Mesenchymal stem cell (in vitro differentiated cells and primary cell): ENCODE measurements around the gene PI16.
"Not testable (repeated sequence)": the region's sequence is repeated elsewhere in the genome, so short reads cannot be mapped to it uniquely, and the experiment has no call there.

Experiments
- DNase-seq: peaks from one replicate; pipeline ENCODE4 v3.0.0-alpha.2; 2013
- H2AFZ ChIP-seq: one replicate; pipeline ENCODE4 v1.6.1; 2013; ENCODE audit warnings: low read depth, mild to moderate bottlenecking, control low read depth, inconsistent platforms, low read length, moderate library complexity
- H2AK5ac ChIP-seq: 2 replicates; pipeline ENCODE4 v1.6.1; 2013; ENCODE audit warnings: low read length, moderate library complexity, mild to moderate bottlenecking, inconsistent platforms; ENCODE audit not compliant: severe bottlenecking
- H2BK120ac ChIP-seq: one replicate; pipeline ENCODE4 v1.6.1; 2013; ENCODE audit warnings: low read depth, mild to moderate bottlenecking, inconsistent platforms, low read length, moderate library complexity
- H2BK12ac ChIP-seq, 2 experiments: one replicate each; pipeline ENCODE4 v1.6.1; 2013; ENCODE audit warnings: inconsistent platforms in 2 of 2, low read length in 2 of 2, mild to moderate bottlenecking in 2 of 2, moderate library complexity in 2 of 2, control low read depth in 1 of 2
- H2BK15ac ChIP-seq: one replicate; pipeline ENCODE4 v1.6.1; 2013; ENCODE audit warnings: mild to moderate bottlenecking, low read depth, inconsistent platforms; ENCODE audit not compliant: poor library complexity, severe bottlenecking
- H2BK5ac ChIP-seq: 2 replicates; pipeline ENCODE4 v1.6.1; 2013; ENCODE audit warnings: low read depth, mild to moderate bottlenecking, low read length, control low read depth, inconsistent platforms; ENCODE audit not compliant: poor library complexity, severe bottlenecking
- H3K14ac ChIP-seq, 2 experiments: one replicate each; pipeline ENCODE4 v1.6.1; 2013; ENCODE audit warnings: inconsistent platforms in 2 of 2, low read length in 2 of 2, control low read depth in 1 of 2, mild to moderate bottlenecking in 1 of 2, moderate library complexity in 1 of 2
- H3K18ac ChIP-seq, 2 experiments: one replicate each; pipeline ENCODE4 v1.6.1; 2013; ENCODE audit warnings: inconsistent platforms in 2 of 2, low read length in 2 of 2, control low read depth in 1 of 2, low read depth in 1 of 2, mild to moderate bottlenecking in 1 of 2
- H3K23ac ChIP-seq, 2 experiments: one replicate each; pipeline ENCODE4 v1.6.1; 2013; ENCODE audit warnings: inconsistent platforms in 2 of 2, low read length in 2 of 2, mild to moderate bottlenecking in 2 of 2, moderate library complexity in 2 of 2, control low read depth in 1 of 2
- H3K27ac ChIP-seq: 2 replicates; pipeline ENCODE4 v1.5.1; 2013; ENCODE audit warnings: mild to moderate bottlenecking, moderate library complexity, low read length, control low read depth, inconsistent platforms; ENCODE audit not compliant: poor library complexity, severe bottlenecking
- H3K27me3 ChIP-seq, 2 experiments: 2 replicates each; pipeline versions ENCODE4 v1.6.1 to v1.7.0; 2013; ENCODE audit warnings: low read length in 2 of 2, mild to moderate bottlenecking in 2 of 2, moderate library complexity in 2 of 2, control low read depth in 1 of 2, inconsistent platforms in 1 of 2; ENCODE audit not compliant: control insufficient read depth in 1 of 2, insufficient read depth in 1 of 2
- H3K36me3 ChIP-seq, 2 experiments: 2 replicates each; pipeline versions ENCODE4 v1.6.1 to v1.7.0; 2013; ENCODE audit warnings: low read length in 2 of 2, control low read depth in 1 of 2, inconsistent platforms in 1 of 2, low read depth in 1 of 2, mild to moderate bottlenecking in 1 of 2; ENCODE audit not compliant: insufficient read depth in 2 of 2, control insufficient read depth in 1 of 2
- H3K4ac ChIP-seq, 2 experiments: one replicate each; pipeline ENCODE4 v1.6.1; 2013; ENCODE audit warnings: inconsistent platforms in 2 of 2, low read length in 2 of 2, mild to moderate bottlenecking in 2 of 2, moderate library complexity in 2 of 2, control low read depth in 1 of 2, low read depth in 1 of 2
- H3K4me1 ChIP-seq: 2 replicates; pipeline ENCODE4 v1.6.1; 2013; ENCODE audit warnings: low read depth, low read length, control low read depth; ENCODE audit not compliant: control insufficient read depth, insufficient read depth
- H3K4me2 ChIP-seq: 2 replicates; pipeline ENCODE4 v1.6.1; 2013; ENCODE audit warnings: low read length, mild to moderate bottlenecking, inconsistent platforms; ENCODE audit not compliant: poor library complexity, severe bottlenecking
- H3K4me3 ChIP-seq, 2 experiments: 2 replicates each; pipeline versions ENCODE4 v1.5.1 to v1.7.0; 2013; ENCODE audit warnings: low read length in 2 of 2, mild to moderate bottlenecking in 2 of 2, control low read depth in 1 of 2, low read depth in 1 of 2; ENCODE audit not compliant: insufficient read depth in 1 of 2
- H3K79me1 ChIP-seq: replicated peaks from 2 replicates; pipeline ENCODE4 v1.6.1; 2013; ENCODE audit warnings: mild to moderate bottlenecking, control low read depth, low read length, inconsistent platforms; ENCODE audit not compliant: poor library complexity, severe bottlenecking
- H3K9ac ChIP-seq: 2 replicates; pipeline ENCODE4 v1.7.0; 2013; ENCODE audit warnings: mild to moderate bottlenecking, low read length, moderate library complexity
- H3K9me3 ChIP-seq: 2 replicates; pipeline ENCODE4 v1.7.0; 2013; ENCODE audit warnings: mild to moderate bottlenecking, low read length; ENCODE audit not compliant: control insufficient read depth
- H4K8ac ChIP-seq: one replicate; pipeline ENCODE4 v1.6.1; 2013; ENCODE audit warnings: inconsistent platforms, mild to moderate bottlenecking, low read length, moderate library complexity
- H4K91ac ChIP-seq: one replicate; pipeline ENCODE4 v1.6.1; 2013; ENCODE audit warnings: mild to moderate bottlenecking, low read length, inconsistent platforms
- WGBS: methylation state at CpG from one replicate; pipeline ENCODE4 v1.1.7; 2013; ENCODE audit warnings: mixed read lengths; 5-methylcytosine and 5-hydroxymethylcytosine counted together

Gene PI16

DNA sequence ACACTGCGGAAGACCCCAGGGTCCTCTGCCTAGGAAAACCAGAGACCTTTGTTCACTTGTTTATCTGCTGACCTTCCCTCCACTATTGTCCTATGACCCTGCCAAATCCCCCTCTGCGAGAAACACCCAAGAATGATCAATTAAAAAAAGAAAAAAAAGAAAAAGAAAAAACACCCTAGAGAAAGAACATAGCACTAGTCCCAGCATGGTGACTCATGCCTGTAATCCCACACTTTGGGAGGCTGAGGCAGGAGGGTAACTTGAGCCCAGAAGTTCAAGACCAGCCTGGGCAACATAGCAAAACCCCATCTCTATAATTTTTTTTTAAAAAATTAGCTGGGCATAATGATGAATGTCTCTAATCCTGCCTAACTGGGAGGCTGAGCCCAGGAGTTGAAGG, 12.2 kb upstream of the PI16 start:
- H3K27ac ChIP-seq, result not testable (repeated sequence)

DNA sequence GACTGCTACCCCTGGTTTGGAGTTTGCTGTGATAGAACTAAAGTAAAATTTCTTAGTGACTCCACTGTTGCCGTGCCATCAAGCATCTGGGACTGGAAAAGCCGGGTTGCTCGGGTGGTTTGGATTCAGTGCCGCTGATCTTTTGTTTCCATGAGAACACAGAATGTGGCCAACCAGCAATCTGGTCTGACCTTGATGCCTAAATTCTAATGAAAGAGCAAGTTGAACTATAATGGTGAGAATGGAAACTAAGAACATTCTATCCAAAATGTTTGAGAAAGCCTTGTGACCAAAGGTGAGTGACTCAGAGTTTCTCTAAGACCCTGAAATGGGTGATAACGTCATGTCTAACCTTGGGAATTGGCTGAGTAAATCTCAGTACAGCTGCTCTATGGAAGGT, 9.9 kb upstream of the PI16 start:
- H3K4me2 ChIP-seq, result no peak overlapping the region
- WGBS, result 94% methylated on average over 4 of the region's 5 CpGs
- no peak overlapping the region for H2AFZ ChIP-seq
- H2BK120ac ChIP-seq, result no peak overlapping the region
- H3K9me3 ChIP-seq, result no peaks in the 10 kb centered on the region
- no peak overlapping the region for H4K8ac ChIP-seq
- no peak overlapping the region for H3K4ac ChIP-seq
- peaks cover 7 to 9% of the 10 kb centered on the region in 2 experiments for H3K27me3 ChIP-seq
- H4K91ac ChIP-seq, result no peak overlapping the region
- H2AK5ac ChIP-seq, result no peak overlapping the region
- H3K79me1 ChIP-seq, result no peaks in the 10 kb centered on the region
- H3K23ac ChIP-seq, result no peak overlapping the region
- H2BK5ac ChIP-seq, result no peak overlapping the region
- no peak overlapping the region for H3K4me3 ChIP-seq
- no peak for DNase-seq
- no peak overlapping the region for H2BK12ac ChIP-seq
- no peak overlapping the region for H3K14ac ChIP-seq
- no peaks in the 10 kb centered on the region for H3K36me3 ChIP-seq
- peaks cover 5% of the 10 kb centered on the region for H3K4me1 ChIP-seq
- no peak overlapping the region for H2BK15ac ChIP-seq
- H3K18ac ChIP-seq, result no peak overlapping the region
- no peak overlapping the region for H3K27ac ChIP-seq
- H3K9ac ChIP-seq, result no peak overlapping the region

More for the DNA sequence above, 12.2 kb upstream of the PI16 start:
- H3K9ac ChIP-seq, H2BK120ac ChIP-seq, H3K18ac ChIP-seq, H3K4me2 ChIP-seq, H4K8ac ChIP-seq, H2BK15ac ChIP-seq, H2AK5ac ChIP-seq, H3K9me3 ChIP-seq, H3K27me3 ChIP-seq, H2BK12ac ChIP-seq, H3K4ac ChIP-seq, H3K4me3 ChIP-seq, H3K23ac ChIP-seq, H2BK5ac ChIP-seq, H3K14ac ChIP-seq, H3K36me3 ChIP-seq, H4K91ac ChIP-seq, DNase-seq, H3K79me1 ChIP-seq, H2AFZ ChIP-seq: not testable (repeated sequence)
- no CpG with 5 or more reads among the region's 2 CpGs for WGBS
- H3K4me1 ChIP-seq, result peaks cover 13% of the 10 kb centered on the region

DNA sequence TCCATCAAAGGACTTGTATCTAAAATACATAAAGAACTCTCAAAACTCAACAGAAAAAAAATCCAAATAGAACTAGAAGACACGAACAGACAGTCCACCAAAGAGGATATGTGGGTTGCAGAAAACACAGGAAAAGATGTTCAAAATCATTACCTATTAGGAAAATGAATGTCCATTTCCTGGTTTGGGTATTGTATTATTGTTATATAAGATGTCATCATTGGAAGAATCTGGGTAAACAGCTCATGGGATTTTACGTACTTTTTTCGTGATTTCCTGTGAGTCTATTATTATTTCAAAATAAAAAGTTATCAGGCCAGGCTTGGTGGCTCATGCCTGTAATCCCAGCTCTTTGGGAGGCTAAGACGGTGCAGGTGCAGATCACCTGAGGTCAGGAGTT, 9.2 kb upstream of the PI16 start:
- H3K79me1 ChIP-seq, result no peaks in the 10 kb centered on the region
- H3K36me3 ChIP-seq, result no peaks in the 10 kb centered on the region
- DNase-seq, result no peak
- H3K4ac ChIP-seq, result no peak overlapping the region
- H2BK12ac ChIP-seq, result no peak overlapping the region
- peaks cover 5% of the 10 kb centered on the region for H3K4me1 ChIP-seq
- H3K18ac ChIP-seq, result no peak overlapping the region
- 91% methylated on average over 4 of the region's 4 CpGs for WGBS
- H3K14ac ChIP-seq, result no peak overlapping the region
- H4K91ac ChIP-seq, result no peak overlapping the region
- no peak overlapping the region for H2AK5ac ChIP-seq
- no peaks in the 10 kb centered on the region for H3K9me3 ChIP-seq
- no peak overlapping the region for H3K27ac ChIP-seq
- no peak overlapping the region for H4K8ac ChIP-seq
- H3K4me3 ChIP-seq, result no peak overlapping the region
- no peak overlapping the region for H2BK5ac ChIP-seq
- no peak overlapping the region for H3K23ac ChIP-seq
- H2BK15ac ChIP-seq, result no peak overlapping the region
- no peak overlapping the region for H2BK120ac ChIP-seq
- H3K27me3 ChIP-seq, result peaks cover 7 to 9% of the 10 kb centered on the region in 2 experiments
- no peak overlapping the region for H2AFZ ChIP-seq
- no peak overlapping the region for H3K9ac ChIP-seq
- H3K4me2 ChIP-seq, result no peak overlapping the region

DNA sequence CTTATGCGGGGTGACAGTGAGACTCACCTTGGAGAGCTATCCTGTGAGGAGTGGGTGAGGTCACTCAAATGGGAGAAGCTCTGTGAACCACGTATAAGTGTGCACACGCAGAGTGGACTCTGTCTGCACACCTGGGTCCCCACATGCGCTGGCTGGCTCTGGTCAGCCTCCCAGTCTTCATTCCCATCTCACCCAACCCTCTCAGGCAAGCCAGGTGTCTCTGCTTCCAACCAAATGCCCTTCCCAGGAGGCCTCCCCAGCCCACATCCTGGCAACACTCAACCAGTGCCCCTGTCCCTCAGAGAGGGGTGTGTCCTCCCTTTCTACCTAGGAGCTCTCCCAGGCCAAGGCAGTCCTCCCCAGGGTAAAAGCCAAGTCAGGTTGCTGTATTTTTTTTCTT, 8.0 kb upstream of the PI16 start:
- no peaks in the 10 kb centered on the region for H3K36me3 ChIP-seq
- peaks cover 7% of the 10 kb centered on the region in 2 experiments for H3K27me3 ChIP-seq
- H2BK12ac ChIP-seq, result no peak overlapping the region
- no peak overlapping the region for H2AFZ ChIP-seq
- H3K79me1 ChIP-seq, result no peaks in the 10 kb centered on the region
- H3K9ac ChIP-seq, result no peak overlapping the region
- H3K4me2 ChIP-seq, result no peak overlapping the region
- H4K8ac ChIP-seq, result no peak overlapping the region
- H3K14ac ChIP-seq, result no peak overlapping the region
- H3K4ac ChIP-seq, result no peak overlapping the region
- H2AK5ac ChIP-seq, result no peak overlapping the region
- no peak for DNase-seq
- H4K91ac ChIP-seq, result no peak overlapping the region
- H2BK15ac ChIP-seq, result no peak overlapping the region
- H2BK5ac ChIP-seq, result no peak overlapping the region
- H3K4me1 ChIP-seq, result peaks cover 5% of the 10 kb centered on the region
- no peak overlapping the region for H3K4me3 ChIP-seq
- H2BK120ac ChIP-seq, result no peak overlapping the region
- H3K9me3 ChIP-seq, result no peaks in the 10 kb centered on the region
- 88% methylated on average over 4 of the region's 4 CpGs for WGBS
- H3K23ac ChIP-seq, result no peak overlapping the region
- H3K27ac ChIP-seq, result no peak overlapping the region
- H3K18ac ChIP-seq, result no peak overlapping the region
